SU-DHL-6 (cell line): ENCODE results near the gene GATD1.
A peak's percentile ranks its signal among the peaks of the same experiment; 100 is the strongest.

Source experiments
- H2AFZ ChIP-seq: fragments of 200-600 bp; sonication (generic); 2 replicates; pipeline ENCODE4 v1.6.1; 2014; ENCODE audit warnings: low read depth, mild to moderate bottlenecking, moderate library complexity, mixed read lengths, antibody characterized with exemption, low read length; ENCODE audit not compliant: severe bottlenecking
- H3F3A ChIP-seq: fragments of 200-600 bp; shearing (Covaris generic); 2 replicates; pipeline ENCODE4 v1.6.0; 2016; ENCODE audit warnings: antibody characterized with exemption, mild to moderate bottlenecking; ENCODE audit not compliant: insufficient read depth
- H3K27ac ChIP-seq: fragments of 200-600 bp; sonication (generic); 2 replicates; pipeline ENCODE4 v1.5.1; 2016; ENCODE audit warnings: low read depth, mild to moderate bottlenecking, low read length, moderate library complexity, mixed read lengths
- H3K27me3 ChIP-seq: fragments of 200-600 bp; sonication (generic), shearing (Covaris generic); 2 replicates; pipeline ENCODE4 v1.6.0; 2014; ENCODE audit warnings: mild to moderate bottlenecking, low read length
- H3K36me3 ChIP-seq: fragments of 200-600 bp; sonication (generic); 2 replicates; pipeline ENCODE4 v1.6.1; 2014; ENCODE audit warnings: mild to moderate bottlenecking, low read length, mixed read lengths
- H3K4me2 ChIP-seq: fragments of 300-600, 200-600 bp; shearing (Covaris generic), sonication (generic); 2 replicates; pipeline ENCODE4 v1.6.0; 2014; ENCODE audit warnings: low read length, low read depth, mild to moderate bottlenecking; ENCODE audit not compliant: poor library complexity, severe bottlenecking
- H3K4me3 ChIP-seq: fragments of 200-600 bp; sonication (generic); 2 replicates; pipeline ENCODE4 v1.5.1; 2014; ENCODE audit warnings: antibody characterized with exemption, low read length, mild to moderate bottlenecking, mixed read lengths; ENCODE audit not compliant: insufficient read depth, poor library complexity, severe bottlenecking
- H3K79me2 ChIP-seq: fragments of 200-600 bp; sonication (generic); 2 replicates; pipeline ENCODE4 v1.6.1; 2014; ENCODE audit warnings: mild to moderate bottlenecking, low read length, moderate library complexity; ENCODE audit not compliant: insufficient read depth
- H3K9ac ChIP-seq: fragments of 200-600 bp; sonication (generic); 2 replicates; pipeline ENCODE4 v1.7.0; 2014; ENCODE audit warnings: mild to moderate bottlenecking, low read length
- H3K9me2 ChIP-seq: fragments of 200-600 bp; sonication (generic); replicated peaks from 2 replicates; pipeline ENCODE4 v1.6.1; 2014; ENCODE audit warnings: low read length; ENCODE audit not compliant: insufficient read depth
- H3K9me3 ChIP-seq: fragments of 200-600 bp; sonication (generic); 2 replicates; pipeline ENCODE4 v1.6.1; 2014; ENCODE audit warnings: low read length, mixed read lengths; ENCODE audit not compliant: insufficient read depth
- H4K20me1 ChIP-seq: fragments of 200-600 bp; sonication (generic); 2 replicates; pipeline ENCODE4 v1.6.1; 2014; ENCODE audit warnings: low read depth, mild to moderate bottlenecking, antibody characterized with exemption, low read length, moderate library complexity, mixed read lengths
- EZH2phosphoT487 ChIP-seq: fragments of 200-600 bp; sonication (generic), shearing (Covaris generic); conservative IDR thresholded peaks from 2 replicates; pipeline ENCODE4 v1.6.1; 2018; ENCODE audit warnings: mild to moderate bottlenecking, antibody characterized with exemption, low read length, moderate library complexity, mixed read lengths
- TF ChIP-seq, protein P1 (sequence below): fragments of 200-600 bp; sonication (generic); IDR thresholded peaks from one replicate; pipeline ENCODE4 v1.5.1; 2017; ENCODE audit warnings: antibody characterized with exemption, mild to moderate bottlenecking, low read length, moderate library complexity; ENCODE audit not compliant: insufficient read depth, poor library complexity, severe bottlenecking

GATD1 gene

DNA sequence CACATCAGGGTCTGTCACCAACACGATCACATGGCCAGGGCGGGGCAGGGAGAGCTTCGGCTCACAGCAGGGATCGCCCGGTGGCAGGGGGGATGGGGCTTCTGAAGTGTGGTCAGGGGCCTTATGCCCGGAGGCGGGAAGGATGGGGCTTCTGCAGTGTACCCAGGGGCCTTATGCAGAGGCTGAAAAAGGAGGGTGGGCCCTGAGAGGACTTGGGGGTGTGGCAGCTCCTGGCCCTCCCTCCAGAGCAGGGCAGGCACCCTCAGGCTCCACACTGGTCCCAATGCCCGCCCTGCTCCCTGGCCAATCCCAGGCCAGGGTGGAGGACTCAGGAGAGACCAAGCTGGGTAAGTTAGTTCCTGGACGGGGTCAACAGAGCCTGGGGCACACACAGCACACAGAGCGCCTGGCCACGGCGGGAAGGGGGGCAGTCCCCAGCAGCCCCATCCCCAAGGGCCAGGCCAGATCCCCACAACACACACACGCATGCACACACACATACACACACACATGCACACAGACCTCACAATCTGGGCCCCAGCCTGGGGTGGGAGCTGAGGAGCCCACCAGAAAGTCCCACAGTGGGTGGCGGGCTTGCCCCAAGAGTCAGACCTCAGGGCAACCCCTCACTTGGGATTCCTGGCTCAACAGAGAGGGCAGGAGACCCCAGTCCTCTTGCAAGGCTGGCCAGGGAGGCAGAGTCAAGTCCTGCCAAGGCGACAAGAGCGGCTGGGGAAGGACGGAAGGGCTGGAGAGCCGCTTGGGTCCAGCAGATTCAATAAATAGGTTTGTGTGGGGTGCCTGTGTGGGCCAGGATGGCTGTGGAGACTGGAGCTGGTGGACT is 13.7 kb upstream of the GATD1 start:
- H3K27me3 ChIP-seq, result no peaks in the 10 kb centered on the region
- H3K4me3 ChIP-seq, result no peak overlapping the region
- peaks cover 4% of the 10 kb centered on the region; the same call in 1 of the 2 replicates for H3F3A ChIP-seq
- no peaks in the 10 kb centered on the region for H4K20me1 ChIP-seq
- H3K36me3 ChIP-seq, result no peaks in the 10 kb centered on the region
- no peak overlapping the region for H2AFZ ChIP-seq
- peaks cover 7% of the 10 kb centered on the region; the same call in 1 of the 2 replicates for H3K79me2 ChIP-seq
- no peak overlapping the region for H3K27ac ChIP-seq
- no peak overlapping the region for H3K4me2 ChIP-seq
- H3K9me3 ChIP-seq, result no peaks in the 10 kb centered on the region
- no peaks in the 10 kb centered on the region for H3K9me2 ChIP-seq
- no peak overlapping the region for H3K9ac ChIP-seq
- no peak for TF ChIP-seq EZH2phosphoT487
- TF ChIP-seq, protein P1, sequence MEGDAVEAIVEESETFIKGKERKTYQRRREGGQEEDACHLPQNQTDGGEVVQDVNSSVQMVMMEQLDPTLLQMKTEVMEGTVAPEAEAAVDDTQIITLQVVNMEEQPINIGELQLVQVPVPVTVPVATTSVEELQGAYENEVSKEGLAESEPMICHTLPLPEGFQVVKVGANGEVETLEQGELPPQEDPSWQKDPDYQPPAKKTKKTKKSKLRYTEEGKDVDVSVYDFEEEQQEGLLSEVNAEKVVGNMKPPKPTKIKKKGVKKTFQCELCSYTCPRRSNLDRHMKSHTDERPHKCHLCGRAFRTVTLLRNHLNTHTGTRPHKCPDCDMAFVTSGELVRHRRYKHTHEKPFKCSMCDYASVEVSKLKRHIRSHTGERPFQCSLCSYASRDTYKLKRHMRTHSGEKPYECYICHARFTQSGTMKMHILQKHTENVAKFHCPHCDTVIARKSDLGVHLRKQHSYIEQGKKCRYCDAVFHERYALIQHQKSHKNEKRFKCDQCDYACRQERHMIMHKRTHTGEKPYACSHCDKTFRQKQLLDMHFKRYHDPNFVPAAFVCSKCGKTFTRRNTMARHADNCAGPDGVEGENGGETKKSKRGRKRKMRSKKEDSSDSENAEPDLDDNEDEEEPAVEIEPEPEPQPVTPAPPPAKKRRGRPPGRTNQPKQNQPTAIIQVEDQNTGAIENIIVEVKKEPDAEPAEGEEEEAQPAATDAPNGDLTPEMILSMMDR, result no peak

DNA sequence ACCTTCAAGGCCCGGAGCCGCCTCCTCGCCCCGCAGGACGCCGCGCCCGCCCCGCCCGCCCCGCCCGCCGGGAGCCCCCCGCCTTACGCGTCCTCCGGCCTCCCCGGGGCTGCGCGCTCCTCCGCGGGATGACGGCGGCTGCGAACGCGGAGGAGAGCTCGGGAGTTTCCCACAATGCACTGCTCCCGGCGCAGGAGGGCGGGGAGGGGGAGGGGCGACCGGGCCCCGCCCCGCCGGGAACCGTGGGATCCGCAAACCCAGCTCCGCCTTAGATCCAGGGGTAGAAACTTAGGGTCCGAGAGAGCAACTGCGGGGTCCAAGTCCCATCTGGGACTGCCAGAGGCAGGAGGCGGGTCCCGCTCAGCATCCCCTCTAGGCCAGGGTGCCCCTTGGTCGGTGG is 12.7 kb upstream of the GATD1 start, which contains the start of gene CEND1:
CEND1 (minus strand) TSS at position 148 of the 400 bp plus-strand sequence. CDS start 1,514 bp downstream, outside the sequence.
- Histone ChIP-seq H3K79me2 (no peaks in the 10 kb centered on the region), H3K27ac (no peak within 1 kb of the TSS), H3K4me2 (peak within 1 kb of the TSS; percentile 54), H3F3A (peaks cover 4% of the 10 kb centered on the region; the same call in 1 of the 2 replicates), H3K4me3 (peak within 1 kb of the TSS; percentile 49), H3K9me3 (no peaks in the 10 kb centered on the region), H3K9ac (peak within 1 kb of the TSS; percentile 47), H4K20me1 (no peaks in the 10 kb centered on the region), H3K9me2 (no peaks in the 10 kb centered on the region), H2AFZ (no peak within 1 kb of the TSS), H3K27me3 (no peaks in the 10 kb centered on the region), H3K36me3 (no peaks in the 10 kb centered on the region)
- TF ChIP-seq, protein P1, result no peak
- TF ChIP-seq EZH2phosphoT487, result no peak

DNA sequence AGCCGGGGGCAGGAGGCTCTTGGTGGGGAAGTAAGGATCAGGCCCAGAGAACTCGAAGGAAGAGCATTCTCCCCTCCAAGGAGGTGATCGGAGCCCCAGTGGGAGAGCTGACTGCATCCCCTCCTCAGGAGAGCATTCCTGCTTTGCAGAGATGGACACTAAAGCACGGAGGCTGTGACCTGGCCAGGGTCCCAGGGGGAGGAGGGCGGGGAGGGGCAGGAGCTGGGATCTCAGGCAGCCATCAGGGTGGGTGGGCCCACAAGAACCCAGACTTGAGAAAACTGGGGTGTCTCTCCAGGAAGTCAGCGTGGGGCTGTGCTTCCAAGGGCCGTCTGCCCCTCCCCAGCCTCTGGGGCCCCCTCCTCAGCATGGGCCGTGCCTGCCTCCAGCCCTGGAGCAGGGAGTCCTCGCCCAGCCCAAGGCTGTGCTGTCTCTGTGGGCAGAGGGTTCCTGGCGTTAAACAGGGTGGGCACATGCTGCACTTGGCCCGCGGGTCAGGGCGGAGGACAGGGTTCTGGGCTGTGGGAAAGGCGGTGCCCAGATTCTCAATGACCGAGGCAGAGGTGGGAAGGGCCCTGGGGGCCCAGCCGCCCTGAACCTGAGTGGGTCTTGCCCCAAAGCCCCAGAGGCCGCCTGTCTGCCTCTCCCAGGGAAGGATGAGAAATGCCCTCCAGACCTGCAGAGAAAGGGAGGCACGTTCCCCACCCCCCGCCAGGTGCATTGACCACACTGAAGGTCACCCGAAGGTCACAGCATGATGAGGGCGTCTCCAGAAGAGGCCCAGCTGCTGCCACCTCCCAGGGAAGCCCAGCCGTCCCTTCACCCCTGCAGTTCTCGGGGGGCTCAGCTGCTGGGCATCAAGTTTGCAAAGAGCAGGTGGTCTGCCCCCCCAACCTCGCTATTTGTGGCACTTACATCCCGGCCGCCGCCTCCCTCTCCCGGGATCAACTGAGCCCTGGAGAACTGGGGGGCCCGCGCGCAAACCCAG is 12.0 kb upstream of the GATD1 start:
- Histone ChIP-seq H3F3A (peaks cover 6% of the 10 kb centered on the region; the same call in 1 of the 2 replicates), H3K27ac (no peak overlapping the region), H3K9me2 (no peaks in the 10 kb centered on the region), H3K36me3 (no peaks in the 10 kb centered on the region), H3K79me2 (no peaks in the 10 kb centered on the region), H3K27me3 (no peaks in the 10 kb centered on the region), H3K4me2 (peak overlapping the region; percentile 54), H3K4me3 (peak overlapping the region; percentile 49), H4K20me1 (no peaks in the 10 kb centered on the region), H3K9ac (peak overlapping the region; percentile 47), H2AFZ (no peak overlapping the region), H3K9me3 (no peaks in the 10 kb centered on the region)
- TF ChIP-seq, protein P1, result no peak
- no peak for TF ChIP-seq EZH2phosphoT487
